ENCODE data around the gene DUSP28. TPM values are rescaled to one million over a fixed set of nuclear protein-coding genes. Genes with fewer than 3 reads are reported as not detected.

DUSP28 gene
- total and polyA plus RNA-seq, 2 of the 13 experiments (the other 11 are each of a cell fraction or from before 2014, with no cell fraction given) = 5.2 to 8.6 TPM

- TF ChIP-seq CCDC6 (CRISPR knock-in tag; IDR thresholded peaks at IDR 0.05) (peak; percentile 79), EEA1 (CRISPR knock-in tag; IDR thresholded peaks at IDR 0.05; ENCODE audit: borderline replicate concordance) (peak; percentile 46; the same call in 1 of the 2 replicates), ARHGAP35 (CRISPR knock-in tag; IDR thresholded peaks at IDR 0.05; ENCODE audit: borderline replicate concordance) (no peak), NR2C2 (CRISPR knock-in tag; IDR thresholded peaks at IDR 0.05; ENCODE audit: borderline replicate concordance) (no peak), TCF7L2 (IDR thresholded peaks at IDR 0.05; ENCODE audit: low read depth, low read length) (no peak), CREBL2 (CRISPR knock-in tag; IDR thresholded peaks at IDR 0.05; ENCODE audit: borderline replicate concordance) (no peak), SALL2 (CRISPR knock-in tag; IDR thresholded peaks at IDR 0.05) (no peak; the same call in 1 of the 2 replicates), MAZ (IDR thresholded peaks at IDR 0.05; ENCODE audit: borderline replicate concordance, low read depth, low read length) (peak; percentile 27; the same call in 1 of the 2 replicates), MAZ (CRISPR knock-in tag; IDR thresholded peaks at IDR 0.05; ENCODE audit: low read depth) (peak; percentile 23; the same call in 1 of the 2 replicates), ZNF850 (CRISPR knock-in tag; conservative IDR thresholded peaks at IDR 0.05) (no peak), ZNF598 (CRISPR knock-in tag; IDR thresholded peaks at IDR 0.05; ENCODE audit: borderline replicate concordance) (no peak), SMAD3 (CRISPR knock-in tag; IDR thresholded peaks at IDR 0.05) (no peak)
- TF ChIP-seq, protein P1, sequence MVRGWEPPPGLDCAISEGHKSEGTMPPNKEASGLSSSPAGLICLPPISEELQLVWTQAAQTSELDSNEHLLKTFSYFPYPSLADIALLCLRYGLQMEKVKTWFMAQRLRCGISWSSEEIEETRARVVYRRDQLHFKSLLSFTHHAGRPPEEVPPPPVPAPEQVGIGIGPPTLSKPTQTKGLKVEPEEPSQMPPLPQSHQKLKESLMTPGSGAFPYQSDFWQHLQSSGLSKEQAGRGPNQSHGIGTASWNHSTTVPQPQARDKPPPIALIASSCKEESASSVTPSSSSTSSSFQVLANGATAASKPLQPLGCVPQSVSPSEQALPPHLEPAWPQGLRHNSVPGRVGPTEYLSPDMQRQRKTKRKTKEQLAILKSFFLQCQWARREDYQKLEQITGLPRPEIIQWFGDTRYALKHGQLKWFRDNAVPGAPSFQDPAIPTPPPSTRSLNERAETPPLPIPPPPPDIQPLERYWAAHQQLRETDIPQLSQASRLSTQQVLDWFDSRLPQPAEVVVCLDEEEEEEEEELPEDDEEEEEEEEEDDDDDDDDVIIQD (CRISPR knock-in tag; IDR thresholded peaks at IDR 0.05; ENCODE audit: low read depth) = no peak
- TF ChIP-seq, protein P2, sequence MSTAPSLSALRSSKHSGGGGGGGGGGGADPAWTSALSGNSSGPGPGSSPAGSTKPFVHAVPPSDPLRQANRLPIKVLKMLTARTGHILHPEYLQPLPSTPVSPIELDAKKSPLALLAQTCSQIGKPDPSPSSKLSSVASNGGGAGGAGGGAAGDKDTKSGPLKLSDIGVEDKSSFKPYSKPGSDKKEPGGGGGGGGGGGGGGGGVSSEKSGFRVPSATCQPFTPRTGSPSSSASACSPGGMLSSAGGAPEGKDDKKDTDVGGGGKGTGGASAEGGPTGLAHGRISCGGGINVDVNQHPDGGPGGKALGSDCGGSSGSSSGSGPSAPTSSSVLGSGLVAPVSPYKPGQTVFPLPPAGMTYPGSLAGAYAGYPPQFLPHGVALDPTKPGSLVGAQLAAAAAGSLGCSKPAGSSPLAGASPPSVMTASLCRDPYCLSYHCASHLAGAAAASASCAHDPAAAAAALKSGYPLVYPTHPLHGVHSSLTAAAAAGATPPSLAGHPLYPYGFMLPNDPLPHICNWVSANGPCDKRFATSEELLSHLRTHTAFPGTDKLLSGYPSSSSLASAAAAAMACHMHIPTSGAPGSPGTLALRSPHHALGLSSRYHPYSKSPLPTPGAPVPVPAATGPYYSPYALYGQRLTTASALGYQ (CRISPR knock-in tag; IDR thresholded peaks at IDR 0.05) = no peak; the same call in 1 of the 2 replicates
- TF ChIP-seq, protein P3, sequence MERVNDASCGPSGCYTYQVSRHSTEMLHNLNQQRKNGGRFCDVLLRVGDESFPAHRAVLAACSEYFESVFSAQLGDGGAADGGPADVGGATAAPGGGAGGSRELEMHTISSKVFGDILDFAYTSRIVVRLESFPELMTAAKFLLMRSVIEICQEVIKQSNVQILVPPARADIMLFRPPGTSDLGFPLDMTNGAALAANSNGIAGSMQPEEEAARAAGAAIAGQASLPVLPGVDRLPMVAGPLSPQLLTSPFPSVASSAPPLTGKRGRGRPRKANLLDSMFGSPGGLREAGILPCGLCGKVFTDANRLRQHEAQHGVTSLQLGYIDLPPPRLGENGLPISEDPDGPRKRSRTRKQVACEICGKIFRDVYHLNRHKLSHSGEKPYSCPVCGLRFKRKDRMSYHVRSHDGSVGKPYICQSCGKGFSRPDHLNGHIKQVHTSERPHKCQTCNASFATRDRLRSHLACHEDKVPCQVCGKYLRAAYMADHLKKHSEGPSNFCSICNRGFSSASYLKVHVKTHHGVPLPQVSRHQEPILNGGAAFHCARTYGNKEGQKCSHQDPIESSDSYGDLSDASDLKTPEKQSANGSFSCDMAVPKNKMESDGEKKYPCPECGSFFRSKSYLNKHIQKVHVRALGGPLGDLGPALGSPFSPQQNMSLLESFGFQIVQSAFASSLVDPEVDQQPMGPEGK (CRISPR knock-in tag; IDR thresholded peaks at IDR 0.05) = peak; percentile 68
- TF ChIP-seq, protein P4, sequence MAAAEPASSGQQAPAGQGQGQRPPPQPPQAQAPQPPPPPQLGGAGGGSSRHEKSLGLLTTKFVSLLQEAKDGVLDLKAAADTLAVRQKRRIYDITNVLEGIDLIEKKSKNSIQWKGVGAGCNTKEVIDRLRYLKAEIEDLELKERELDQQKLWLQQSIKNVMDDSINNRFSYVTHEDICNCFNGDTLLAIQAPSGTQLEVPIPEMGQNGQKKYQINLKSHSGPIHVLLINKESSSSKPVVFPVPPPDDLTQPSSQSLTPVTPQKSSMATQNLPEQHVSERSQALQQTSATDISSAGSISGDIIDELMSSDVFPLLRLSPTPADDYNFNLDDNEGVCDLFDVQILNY (CRISPR knock-in tag; conservative IDR thresholded peaks at IDR 0.05) = no peak
- TF ChIP-seq, protein P5, sequence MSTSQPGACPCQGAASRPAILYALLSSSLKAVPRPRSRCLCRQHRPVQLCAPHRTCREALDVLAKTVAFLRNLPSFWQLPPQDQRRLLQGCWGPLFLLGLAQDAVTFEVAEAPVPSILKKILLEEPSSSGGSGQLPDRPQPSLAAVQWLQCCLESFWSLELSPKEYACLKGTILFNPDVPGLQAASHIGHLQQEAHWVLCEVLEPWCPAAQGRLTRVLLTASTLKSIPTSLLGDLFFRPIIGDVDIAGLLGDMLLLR (CRISPR knock-in tag; IDR thresholded peaks at IDR 0.05) = no peak
- TF ChIP-seq, protein P6, sequence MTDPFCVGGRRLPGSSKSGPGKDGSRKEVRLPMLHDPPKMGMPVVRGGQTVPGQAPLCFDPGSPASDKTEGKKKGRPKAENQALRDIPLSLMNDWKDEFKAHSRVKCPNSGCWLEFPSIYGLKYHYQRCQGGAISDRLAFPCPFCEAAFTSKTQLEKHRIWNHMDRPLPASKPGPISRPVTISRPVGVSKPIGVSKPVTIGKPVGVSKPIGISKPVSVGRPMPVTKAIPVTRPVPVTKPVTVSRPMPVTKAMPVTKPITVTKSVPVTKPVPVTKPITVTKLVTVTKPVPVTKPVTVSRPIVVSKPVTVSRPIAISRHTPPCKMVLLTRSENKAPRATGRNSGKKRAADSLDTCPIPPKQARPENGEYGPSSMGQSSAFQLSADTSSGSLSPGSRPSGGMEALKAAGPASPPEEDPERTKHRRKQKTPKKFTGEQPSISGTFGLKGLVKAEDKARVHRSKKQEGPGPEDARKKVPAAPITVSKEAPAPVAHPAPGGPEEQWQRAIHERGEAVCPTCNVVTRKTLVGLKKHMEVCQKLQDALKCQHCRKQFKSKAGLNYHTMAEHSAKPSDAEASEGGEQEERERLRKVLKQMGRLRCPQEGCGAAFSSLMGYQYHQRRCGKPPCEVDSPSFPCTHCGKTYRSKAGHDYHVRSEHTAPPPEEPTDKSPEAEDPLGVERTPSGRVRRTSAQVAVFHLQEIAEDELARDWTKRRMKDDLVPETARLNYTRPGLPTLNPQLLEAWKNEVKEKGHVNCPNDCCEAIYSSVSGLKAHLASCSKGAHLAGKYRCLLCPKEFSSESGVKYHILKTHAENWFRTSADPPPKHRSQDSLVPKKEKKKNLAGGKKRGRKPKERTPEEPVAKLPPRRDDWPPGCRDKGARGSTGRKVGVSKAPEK (CRISPR knock-in tag; IDR thresholded peaks at IDR 0.05; ENCODE audit: borderline replicate concordance) = no peak
These were observed 45.0 kb downstream of the DUSP28 start (continued) for GRCh38 chr2:240604939-240605716.
